ENCODE measurements around the gene MINDY2. TPM values are rescaled to one million over a fixed set of nuclear protein-coding genes. Genes with fewer than 3 reads are reported as not detected.

MINDY2 gene
- total RNA-seq, 1 donor from 2014 or later: 10.2 TPM

DNA sequence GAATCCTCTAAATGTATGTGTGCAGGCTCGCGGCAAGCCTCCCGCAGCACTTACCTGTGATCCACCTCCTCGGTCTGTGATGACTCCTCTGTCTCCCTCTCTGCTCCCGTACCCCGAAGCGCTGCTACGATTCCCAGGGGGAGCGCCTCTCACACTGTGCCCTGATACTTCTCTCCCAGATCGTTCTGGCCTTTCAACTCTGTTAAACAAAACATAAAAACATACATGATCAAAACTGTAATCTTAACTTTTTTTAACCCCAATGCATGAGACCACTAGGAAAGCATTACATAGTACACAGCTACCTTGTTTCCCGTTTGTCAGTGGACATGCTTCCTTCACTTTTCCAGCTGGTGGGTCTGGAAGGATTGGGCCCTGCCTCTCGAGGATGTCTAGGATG, 115.8 kb downstream of the MINDY2 start:
- ATAC-seq: no peak

DNA sequence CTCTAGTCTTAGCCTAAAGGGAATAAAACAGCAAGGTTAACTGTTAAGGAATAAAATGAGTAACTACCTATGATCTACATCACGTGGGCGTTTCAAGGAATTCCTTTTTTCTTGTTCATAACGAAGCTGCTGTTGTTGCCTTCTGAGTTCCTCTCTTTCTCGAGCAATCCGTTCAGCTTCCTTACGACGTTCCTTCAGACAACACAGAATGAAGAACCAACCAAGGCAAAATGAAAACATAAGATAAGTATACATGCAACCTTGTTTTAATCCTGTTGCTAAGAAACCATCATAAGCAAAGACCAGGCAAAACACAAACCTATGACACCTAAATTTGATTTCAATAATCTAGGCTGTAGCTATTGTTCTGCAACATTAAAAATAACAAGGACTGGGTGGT, 118.3 kb downstream of the MINDY2 start:
- ATAC-seq: no peak

- no peak for ATAC-seq
Observed at GRCh38 chr15:58898150-58898680, 127.1 kb downstream of the MINDY2 start.

GRCh38 chr15:58900631-58901030, 129.5 kb downstream of the MINDY2 start:
- no peak for ATAC-seq

DNA sequence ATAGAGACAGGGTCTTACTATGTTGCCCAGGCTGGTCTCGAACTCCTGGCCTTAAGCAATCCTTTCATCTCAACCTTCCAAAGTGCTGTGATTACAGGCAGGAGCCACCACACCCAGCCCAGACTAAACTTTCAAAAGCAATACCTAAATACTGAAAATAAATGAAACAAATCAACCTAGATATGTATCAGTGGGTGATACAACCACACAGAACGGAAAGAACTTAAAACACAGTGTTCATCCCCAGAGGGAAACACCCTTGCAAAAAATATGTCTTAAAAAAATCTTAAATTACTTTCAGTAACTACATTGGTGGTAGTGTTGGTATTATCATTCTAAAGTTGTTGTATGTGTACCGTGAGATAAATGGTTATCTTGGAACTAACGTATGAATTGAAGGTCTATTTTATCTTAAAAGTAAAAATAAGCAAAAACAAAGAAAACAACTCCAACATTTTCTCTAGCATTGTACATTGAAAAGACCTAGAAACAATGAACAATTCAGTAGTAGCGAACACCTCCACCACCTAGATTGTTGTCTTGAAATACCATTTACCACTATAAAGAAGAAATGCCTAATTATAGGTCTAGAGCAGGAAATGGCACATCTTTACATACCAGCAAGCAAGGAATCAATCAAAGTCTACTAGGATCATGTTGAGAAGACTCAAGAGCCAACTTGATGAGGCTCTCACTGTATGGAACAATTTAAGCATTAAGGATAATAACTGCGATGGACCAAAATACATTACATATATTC, 137.6 kb downstream of the MINDY2 start:
- ATAC-seq: no peak

DNA sequence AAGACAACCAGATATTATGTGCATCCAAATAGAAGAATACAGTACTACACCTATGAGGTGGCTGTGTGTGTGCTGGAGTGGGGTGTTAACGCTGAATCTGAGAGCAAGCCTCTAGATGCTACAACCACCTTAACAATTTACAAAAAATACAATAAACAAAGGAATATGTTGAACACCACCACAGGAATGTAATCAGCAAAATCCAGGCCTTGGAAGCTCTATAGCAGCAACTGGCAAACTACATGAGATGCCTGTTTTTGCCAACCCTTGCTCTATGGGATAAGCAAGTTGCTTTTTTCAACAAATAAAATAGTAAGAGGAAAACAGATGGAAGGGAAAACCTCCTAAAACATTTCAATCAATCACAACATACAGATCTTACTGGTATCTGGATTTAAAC, 138.5 kb downstream of the MINDY2 start:
- no peak for ATAC-seq

DNA sequence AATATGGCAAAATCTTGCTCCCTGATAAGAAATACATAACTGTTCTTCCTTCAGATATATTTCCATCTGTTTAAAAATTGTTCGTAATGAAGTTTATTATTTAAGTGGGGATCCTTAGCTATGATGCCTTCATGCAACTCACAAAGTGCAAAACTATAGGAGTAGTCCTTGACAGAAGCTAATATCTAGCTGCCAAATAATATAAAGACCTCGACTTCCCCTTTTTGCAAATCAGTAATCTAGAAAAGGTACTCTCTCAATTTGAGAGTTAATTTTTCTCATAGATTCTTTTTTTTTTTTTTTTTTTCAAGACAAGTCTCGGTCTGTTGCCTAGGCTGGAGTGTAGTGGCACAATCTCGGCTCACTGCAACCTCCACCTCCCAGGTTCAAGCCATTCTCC, 139.4 kb downstream of the MINDY2 start:
- no peak for ATAC-seq

Other genes starting within 250 kb of the MINDY2 start
- 79.3 TPM for gene ADAM10, start 21.6 kb upstream of the MINDY2 start, total RNA-seq
- 53.4 TPM for gene SLTM, start 162.4 kb downstream of the MINDY2 start, total RNA-seq
- gene RNF111, start 216.4 kb downstream of the MINDY2 start, total RNA-seq: 21.0 TPM

Measured in esophagus mucosa (tissue), 1 donor.